HG03097 (cell line): ENCODE measurements around the gene SRGN.
"Not testable (repeated sequence)": the region's sequence is repeated elsewhere in the genome, so short reads cannot be mapped to it uniquely, and the experiment has no call there.

ENCODE experiments used
- ATAC-seq: cut with Tn5 transposase; IDR thresholded peaks from one replicate; pipeline ENCODE4 v1.9.1; 2021; ENCODE audit not compliant: unreplicated experiment, low FRiP score

The SRGN gene

DNA sequence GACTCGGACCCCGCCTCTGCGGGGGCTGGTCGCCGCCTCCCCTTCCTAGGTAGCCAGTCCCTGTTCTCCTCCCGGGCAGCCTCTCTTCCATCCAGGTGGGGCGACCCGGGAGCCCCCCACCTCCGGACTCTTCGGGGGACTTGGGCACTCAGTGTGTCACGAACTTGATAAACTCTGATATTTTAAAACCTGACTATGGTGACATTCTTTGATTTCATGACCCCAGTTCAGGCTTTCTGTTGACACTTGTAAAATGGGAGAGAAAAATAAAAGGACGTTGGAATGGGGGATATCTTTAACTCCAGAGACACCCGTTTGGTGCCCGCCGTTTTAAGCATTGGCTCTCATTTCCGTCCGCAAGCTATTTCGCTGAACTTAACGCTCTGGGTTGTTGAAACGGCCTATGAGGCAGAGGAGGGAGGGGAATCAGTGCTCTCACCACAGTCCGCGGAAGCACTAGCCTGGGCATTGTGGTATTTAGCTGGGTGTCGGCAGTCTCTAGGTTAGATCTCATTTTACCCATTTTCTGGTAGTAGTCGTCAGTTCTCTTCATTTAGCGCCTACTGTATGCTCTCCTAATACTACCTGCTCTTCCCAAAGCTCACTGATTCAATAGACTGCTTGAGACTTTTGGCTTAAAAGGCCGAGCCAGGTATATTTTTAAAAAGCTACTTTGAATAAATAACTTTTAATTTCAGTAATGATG is 36.8 kb downstream of the SRGN start:
- peak; percentile 23 for ATAC-seq

DNA sequence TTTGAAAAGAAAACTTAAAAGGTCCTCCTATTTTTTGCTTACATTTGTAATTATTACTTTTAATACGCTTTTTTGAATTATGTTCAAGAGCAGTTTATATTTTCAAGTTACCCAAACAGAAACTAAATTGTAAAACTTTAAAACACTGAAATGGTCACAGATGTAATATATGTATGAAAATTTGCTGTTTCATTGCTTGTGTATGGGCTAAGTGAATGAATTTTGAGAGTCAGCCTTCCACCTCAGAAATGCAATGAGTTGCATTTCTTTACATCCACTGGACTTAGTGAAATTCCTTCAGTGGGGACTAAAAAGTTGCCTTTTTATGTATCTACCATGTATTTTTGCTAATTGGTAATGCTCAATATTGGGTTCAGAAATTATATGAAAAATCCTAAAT is 37.7 kb downstream of the SRGN start:
- no peak for ATAC-seq

GRCh38 chr10:69130251-69130650 is 42.3 kb downstream of the SRGN start:
- no peak for ATAC-seq

DNA sequence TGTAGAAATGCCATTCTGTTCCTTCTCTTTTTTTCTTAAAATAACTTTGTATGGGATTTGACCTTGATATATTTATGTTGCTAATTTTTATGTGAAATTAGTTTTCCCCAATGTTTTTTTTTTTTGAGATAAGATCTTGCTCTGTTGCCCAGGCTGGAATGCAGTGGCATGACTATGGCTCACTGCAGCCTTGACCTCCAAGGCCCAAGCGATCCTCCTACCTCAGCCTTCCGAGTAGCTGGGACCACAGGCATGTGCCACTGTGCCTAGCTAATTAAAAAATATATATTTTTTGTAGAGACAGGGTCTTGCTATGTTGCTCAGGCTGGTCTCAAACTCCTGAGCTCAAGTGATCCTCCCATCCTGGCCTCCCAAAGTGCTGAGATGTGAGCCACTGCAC is 52.1 kb downstream of the SRGN start:
- no peak for ATAC-seq

GRCh38 chr10:69141304-69141703 is 53.4 kb downstream of the SRGN start:
- no peak for ATAC-seq

DNA sequence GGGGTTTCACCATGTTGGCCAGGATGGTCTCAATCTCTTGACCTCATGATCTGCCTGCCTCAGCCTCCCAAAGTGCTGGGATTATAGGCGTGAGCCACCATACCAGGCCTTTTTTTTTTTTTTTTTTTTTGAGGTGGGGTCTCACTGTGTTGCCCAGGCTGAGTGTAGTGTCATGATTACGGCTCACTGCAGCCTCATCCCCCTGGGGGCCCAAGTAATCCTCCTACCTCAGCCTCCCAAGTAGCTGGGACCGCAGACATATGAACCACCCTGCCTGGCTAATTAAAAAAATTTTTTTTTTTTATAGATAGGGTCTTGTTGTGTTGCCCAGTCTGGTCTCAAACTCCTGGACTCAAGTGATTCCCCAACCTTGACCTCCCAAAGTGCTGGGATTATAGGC is 54.2 kb downstream of the SRGN start:
- ATAC-seq, result not testable (repeated sequence)

GRCh38 chr10:69142983-69143382 is 55.1 kb downstream of the SRGN start:
- no peak for ATAC-seq

DNA sequence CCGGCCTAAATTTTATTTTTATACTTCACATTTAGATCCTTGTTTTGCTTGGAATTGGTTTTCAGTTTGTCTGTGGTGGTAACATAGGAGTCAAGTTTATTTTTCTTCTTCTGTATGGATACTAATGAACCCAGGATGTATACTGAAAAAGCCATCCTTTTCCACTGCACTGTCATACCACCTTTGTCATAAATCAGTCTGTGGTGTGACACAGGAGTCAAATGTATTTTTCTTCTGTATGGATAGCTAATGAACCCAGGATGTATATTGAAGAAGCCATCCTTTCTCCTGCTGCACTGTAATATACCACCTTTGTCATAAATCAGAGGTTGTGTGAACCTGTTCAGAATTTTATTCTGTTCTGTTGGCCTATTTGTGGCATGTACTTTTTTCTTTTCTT is 57.4 kb downstream of the SRGN start:
- no peak for ATAC-seq

GRCh38 chr10:69145864-69146263 is 58.0 kb downstream of the SRGN start:
- no peak for ATAC-seq

- no peak for ATAC-seq
Observed at GRCh38 chr10:69146759-69147158, 58.9 kb downstream of the SRGN start.

DNA sequence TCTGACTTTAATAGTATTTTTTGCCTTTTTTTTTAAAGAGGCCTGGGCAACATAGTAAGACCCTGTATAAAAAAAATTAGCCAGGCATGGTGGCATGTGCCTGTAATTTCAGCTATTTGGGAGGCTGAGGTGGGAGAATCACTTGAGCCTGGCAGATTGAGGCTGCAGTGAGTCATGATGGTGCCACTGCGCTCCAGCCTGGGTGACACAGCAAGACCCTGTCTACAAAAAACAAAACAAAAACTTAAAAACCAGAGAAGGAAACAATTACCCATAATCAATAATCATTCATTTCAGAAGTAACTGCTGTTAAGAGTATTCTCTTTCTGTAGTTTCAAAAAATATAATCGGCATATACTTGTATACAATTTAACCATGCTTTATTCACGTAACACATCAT is 64.1 kb downstream of the SRGN start:
- ATAC-seq, result no peak

GRCh38 chr10:69153227-69153626 is 65.3 kb downstream of the SRGN start:
- no peak for ATAC-seq
